IMR-90 (cell line): ENCODE measurements around the gene PTPRN2. TPM values are rescaled to one million over a fixed set of nuclear protein-coding genes. Genes with fewer than 3 reads are reported as not detected.

Source experiments
- ATAC-seq: fragments of 200-7000 bp; cut with Tn5 transposase; 2 replicates; pipeline ENCODE4 v1.9.1; 2020; ENCODE audit warnings: low read depth, mild to moderate bottlenecking, moderate library complexity
- BruUV-seq: library from RNA; stranded (reverse); fragments of 400-500 nt; replicated peaks from 2 replicates; lab custom pipeline; 2021; lab: Mats Ljungman, UMichigan
- CTCF ChIA-PET: fragments of 300-600 bp; formaldehyde crosslinking; extraction: SDS; loops from one replicate; lab custom pipeline; 2021; ENCODE audit warnings: antibody characterized with exemption; lab: Yijun Ruan, JAX
- POLR2A ChIA-PET: fragments of 300-600 bp; sonication (Branson Sonifier 250); formaldehyde crosslinking; loops from one replicate; lab custom pipeline; 2022; ENCODE audit warnings: antibody characterized with exemption; ENCODE audit not compliant: unreplicated experiment; lab: Charles Lee
- DNase-seq: peaks from one replicate; pipeline ENCODE4 v3.0.0; 2013
- H2AFZ ChIP-seq: replicated peaks from 2 replicates; pipeline ENCODE3; 2013; ENCODE audit warnings: low read length, mild to moderate bottlenecking; ENCODE audit not compliant: poor library complexity
- H2AK5ac ChIP-seq: 2 replicates; pipeline ENCODE4 v1.6.1; 2013; ENCODE audit warnings: low read depth, low read length, inconsistent platforms
- H2AK9ac ChIP-seq: replicated peaks from 2 replicates; pipeline ENCODE3; 2013; ENCODE audit warnings: mild to moderate bottlenecking, low read depth, low read length, moderate library complexity; ENCODE audit not compliant: poor library complexity
- H2BK120ac ChIP-seq: 2 replicates; pipeline ENCODE4 v1.6.1; 2013; ENCODE audit warnings: low read depth, low read length, inconsistent platforms
- H2BK15ac ChIP-seq: 3 replicates; pipeline ENCODE4 v1.6.1; 2013; ENCODE audit warnings: low read depth, low read length, inconsistent platforms
- H2BK20ac ChIP-seq: 2 replicates; pipeline ENCODE4 v1.6.1; 2013; ENCODE audit warnings: low read depth, mild to moderate bottlenecking, inconsistent platforms, low read length, moderate library complexity
- H2BK5ac ChIP-seq: 2 replicates; pipeline ENCODE4 v1.6.1; 2013; ENCODE audit warnings: mild to moderate bottlenecking, low read depth, low read length, inconsistent platforms; ENCODE audit not compliant: poor library complexity, severe bottlenecking
- H3K14ac ChIP-seq: replicated peaks from 2 replicates; pipeline ENCODE4 v1.6.1; 2013; ENCODE audit warnings: low read depth, low read length, inconsistent platforms
- H3K18ac ChIP-seq: 2 replicates; pipeline ENCODE4 v1.6.1; 2013; ENCODE audit warnings: low read depth, low read length, control low read depth
- H3K23ac ChIP-seq: 2 replicates; pipeline ENCODE4 v1.6.1; 2013; ENCODE audit warnings: low read depth, low read length, inconsistent platforms
- H3K27ac ChIP-seq: 2 replicates; pipeline ENCODE4 v1.5.1; 2013; ENCODE audit warnings: mild to moderate bottlenecking, control low read depth, low read length; ENCODE audit not compliant: insufficient read depth
- H3K27me3 ChIP-seq: 2 replicates; pipeline ENCODE4 v1.6.1; 2013; ENCODE audit warnings: low read length; ENCODE audit not compliant: control insufficient read depth, insufficient read depth
- H3K36me3 ChIP-seq: 2 replicates; pipeline ENCODE4 v1.6.1; 2013; ENCODE audit warnings: low read length, mixed read lengths; ENCODE audit not compliant: control insufficient read depth, insufficient read depth
- H3K4ac ChIP-seq: 2 replicates; pipeline ENCODE4 v1.6.1; 2013; ENCODE audit warnings: low read depth, low read length, inconsistent platforms
- H3K4me1 ChIP-seq: 2 replicates; pipeline ENCODE4 v1.6.1; 2013; ENCODE audit warnings: low read length, mixed read lengths; ENCODE audit not compliant: control insufficient read depth, insufficient read depth
- H3K4me2 ChIP-seq: 2 replicates; pipeline ENCODE4 v1.6.1; 2013; ENCODE audit warnings: low read depth, mild to moderate bottlenecking, control low read depth, low read length, moderate library complexity
- H3K4me3 ChIP-seq: 2 replicates; pipeline ENCODE4 v1.5.1; 2013; ENCODE audit warnings: low read depth, mild to moderate bottlenecking, control low read depth, low read length, moderate library complexity; ENCODE audit not compliant: insufficient read depth
- H3K56ac ChIP-seq: 2 replicates; pipeline ENCODE4 v1.6.1; 2013; ENCODE audit warnings: low read length, inconsistent platforms; ENCODE audit not compliant: insufficient read depth; ENCODE audit errors: extremely low read depth
- H3K79me1 ChIP-seq, 2 experiments: 2 replicates each; pipeline ENCODE4 v1.6.1; 2013; ENCODE audit warnings: low read length in 2 of 2, inconsistent platforms in 1 of 2, low read depth in 1 of 2
- H3K9ac ChIP-seq: 2 replicates; pipeline ENCODE4 v1.6.1; 2013; ENCODE audit warnings: low read depth, low read length, control low read depth
- H3K9me1 ChIP-seq: 2 replicates; pipeline ENCODE4 v1.6.1; 2013; ENCODE audit warnings: low read length, inconsistent platforms; ENCODE audit not compliant: insufficient read depth
- H3K9me3 ChIP-seq: 2 replicates; pipeline ENCODE4 v1.6.1; 2013; ENCODE audit warnings: low read length; ENCODE audit not compliant: control insufficient read depth, insufficient read depth
- H4K20me1 ChIP-seq: 2 replicates; pipeline ENCODE4 v1.6.1; 2013; ENCODE audit warnings: low read length, inconsistent platforms; ENCODE audit not compliant: insufficient read depth
- H4K5ac ChIP-seq: 2 replicates; pipeline ENCODE4 v1.6.1; 2013; ENCODE audit warnings: mild to moderate bottlenecking, low read depth, low read length, control low read depth
- H4K8ac ChIP-seq, 2 experiments: 2 replicates each; pipeline ENCODE4 v1.6.1; 2013; ENCODE audit warnings: low read depth in 2 of 2, low read length in 2 of 2, control low read depth in 1 of 2, inconsistent platforms in 1 of 2
- H4K91ac ChIP-seq: 2 replicates; pipeline ENCODE4 v1.6.1; 2013; ENCODE audit warnings: low read depth, low read length, inconsistent platforms; ENCODE audit not compliant: insufficient read depth
- CEBPB ChIP-seq: IDR thresholded peaks from 2 replicates; pipeline ENCODE4 v1.6.1; 2012; ENCODE audit warnings: low read depth, low read length, improper control_type of control experiment
- CHD1 ChIP-seq: IDR thresholded peaks from 2 replicates; pipeline ENCODE4 v1.6.1; 2012; ENCODE audit warnings: low read depth, low read length, improper control_type of control experiment
- CTCF ChIP-seq: conservative IDR thresholded peaks from 2 replicates; pipeline ENCODE4 v1.5.1; 2012; ENCODE audit warnings: mild to moderate bottlenecking, low read depth, low read length, improper control_type of control experiment
- ELK1 ChIP-seq: fragments of 150-350 bp; IDR thresholded peaks from 2 replicates; pipeline ENCODE4 v1.6.1; 2016; ENCODE audit warnings: low read depth, mild to moderate bottlenecking, low read length, moderate library complexity, borderline replicate concordance
- FOS ChIP-seq: fragments of 150-350 bp; IDR thresholded peaks from 2 replicates; pipeline ENCODE4 v1.6.1; 2016; ENCODE audit warnings: low read depth, low read length
- MAFK ChIP-seq: IDR thresholded peaks from 2 replicates; pipeline ENCODE4 v1.6.1; 2012; ENCODE audit warnings: low read depth, low read length, improper control_type of control experiment
- MXI1 ChIP-seq: IDR thresholded peaks from 2 replicates; pipeline ENCODE4 v1.6.1; 2012; ENCODE audit warnings: low read depth, mild to moderate bottlenecking, low read length, moderate library complexity, borderline replicate concordance
- POLR2A ChIP-seq: IDR thresholded peaks from 2 replicates; pipeline ENCODE4 v1.6.1; 2012; ENCODE audit warnings: mild to moderate bottlenecking, low read depth, low read length
- RCOR1 ChIP-seq: IDR thresholded peaks from 2 replicates; pipeline ENCODE4 v1.6.1; 2012; ENCODE audit warnings: mild to moderate bottlenecking, low read length, improper control_type of control experiment; ENCODE audit not compliant: insufficient replicate concordance
- RFX5 ChIP-seq: IDR thresholded peaks from 2 replicates; pipeline ENCODE4 v1.8.0; 2012; ENCODE audit warnings: low read depth, mild to moderate bottlenecking, low read length, moderate library complexity
- SMC3 ChIP-seq: fragments of 150-350 bp; IDR thresholded peaks from 2 replicates; pipeline ENCODE4 v1.6.1; 2016; ENCODE audit warnings: low read depth, mild to moderate bottlenecking, antibody characterized with exemption, low read length, moderate library complexity
- USF2 ChIP-seq: fragments of 150-350 bp; IDR thresholded peaks from 2 replicates; pipeline ENCODE4 v1.6.1; 2017; ENCODE audit warnings: mild to moderate bottlenecking, antibody characterized with exemption, low read length, low read depth
- WGBS, 2 experiments: methylation state at CpG; one replicate each; pipeline versions ENCODE4 v1.1.5 to v1.1.7; 2013; ENCODE audit warnings: missing lambda C conversion rate in 2 of 2; ENCODE audit not compliant: insufficient read length in 1 of 2; ENCODE audit errors: extremely low coverage in 2 of 2; 5-methylcytosine and 5-hydroxymethylcytosine counted together
- dilution Hi-C: fragments of 300-500 bp; cut with HindIII; formaldehyde crosslinking; loops from one replicate; pipeline ENCODE4 v1.14.3; 2018; ENCODE audit warnings: low sequenced_read_pairs; ENCODE audit not compliant: unreplicated experiment
- in situ Hi-C: fragments of 300-500 bp; cut with MboI; formaldehyde crosslinking; loops from 3 replicates; pipeline ENCODE4 v1.14.3; 2019; ENCODE audit warnings: low sequenced_read_pairs, inconsistent platforms, mixed read lengths
- intact Hi-C: fragments of 100-400 bp; cut with micrococcal nuclease; formaldehyde crosslinking; loops from 2 replicates; pipeline ENCODE4 v1.10.0; 2022
- polyA plus RNA-seq, 3 experiments: library from polyadenylated mRNA; depleted of rRNA; stranded (reverse); fragments of >200 nt; gene quantifications; 2 replicates each; pipeline ENCODE4 v1.2.3, GENCODE V29; 2012; ENCODE audit warnings: low replicate concordance in 1 of 3
- total RNA-seq: library from RNA; depleted of rRNA; stranded (reverse); fragments of >200 nt; gene quantifications from 2 replicates; pipeline ENCODE4 v1.2.3, GENCODE V29; 2012

The PTPRN2 gene
- total and polyA plus RNA-seq, 2 of the 4 experiments (the other 2 are of a cell fraction), result 0.03 TPM; not detected in 1

GRCh38 chr7:158255156-158255555 is 332.5 kb downstream of the PTPRN2 start:
- dilution Hi-C loops, result no loop called here

More at GRCh38 chr7:158255156-158255555, 332.5 kb downstream of the PTPRN2 start:
- Histone ChIP-seq H2AK9ac (no peak overlapping the region), H3K4me1 (no peaks in the 10 kb centered on the region), H4K20me1 (no peaks in the 10 kb centered on the region), H3K27me3 (no peaks in the 10 kb centered on the region), H2BK15ac (no peak overlapping the region), H3K4me2 (no peak overlapping the region), H3K36me3 (no peaks in the 10 kb centered on the region), H2AK5ac (no peak overlapping the region), H3K27ac (no peak overlapping the region), H2BK120ac (no peak overlapping the region), H3K56ac (no peak overlapping the region), H3K4me3 (no peak overlapping the region), H3K9me1 (no peaks in the 10 kb centered on the region), H3K14ac (no peak overlapping the region), H3K23ac (no peak overlapping the region), H4K5ac (no peak overlapping the region), H4K91ac (no peak overlapping the region), H3K9ac (no peak overlapping the region), H4K8ac (no peak overlapping the region), H3K9me3 (peaks cover 63% of the 10 kb centered on the region), H3K4ac (no peak overlapping the region), H2AFZ (no peak overlapping the region), H3K18ac (no peak overlapping the region), H2BK20ac (no peak overlapping the region), H3K79me1 (no peaks in the 10 kb centered on the region), H2BK5ac (no peak overlapping the region)
- no TSS peak for BruUV-seq
- 71% methylated on average over 4 of the region's 11 CpGs; no CpG with 5 or more reads in 1 of the 2 experiments for WGBS, 2 experiments
- ChIA-PET POLR2A (no interaction called here), CTCF (no interaction called here)
- in situ Hi-C loops (no loop called here), intact Hi-C loops (no loop called here)
- TF ChIP-seq RCOR1, result no peak
- TF ChIP-seq RFX5, result no peak
- TF ChIP-seq FOS, result no peak
- TF ChIP-seq CEBPB, result no peak
- TF ChIP-seq POLR2A, result no peak
- TF ChIP-seq ELK1, result no peak
- TF ChIP-seq SMC3, result no peak
- TF ChIP-seq USF2, result no peak
- TF ChIP-seq CTCF, result no peak
- TF ChIP-seq MAFK, result no peak
- TF ChIP-seq MXI1, result no peak
- TF ChIP-seq CHD1, result no peak
- ATAC-seq (no peak), DNase-seq (no peak)
